GM23338 (cell line): ENCODE measurements around the gene HACE1. TPM values are rescaled to one million over a fixed set of nuclear protein-coding genes. Genes with fewer than 3 reads are reported as not detected.

Source experiments
- EZH2 ChIP-seq: fragments of 200-600 bp; sonication (generic); IDR thresholded peaks from one replicate; pipeline ENCODE4 v1.8.0; 2017; ENCODE audit warnings: antibody characterized with exemption, mild to moderate bottlenecking, low read depth; ENCODE audit not compliant: unreplicated experiment
- EZH2phosphoT487 ChIP-seq: fragments of 200-600 bp; sonication (generic); IDR thresholded peaks from one replicate; pipeline ENCODE4 v1.8.1; 2018; ENCODE audit warnings: antibody characterized with exemption; ENCODE audit not compliant: unreplicated experiment
- ZNF331 ChIP-seq: fragments of 250-450 bp; sonication (Bioruptor Pico); IDR thresholded peaks from 2 replicates; pipeline ENCODE4 v1.5.0; 2020; ENCODE audit warnings: low read depth, mild to moderate bottlenecking, moderate library complexity
- polyA plus RNA-seq: library from polyadenylated mRNA; unstranded; fragments of >200 nt; fragmentation: Nextera tagmentation; extraction: Ambion mirVana; gene quantifications from 2 replicates; pipeline ENCODE4 v1.2.1, GENCODE V29; 2016
- total RNA-seq: library from RNA; depleted of rRNA; stranded (reverse); fragments of >200 nt; shearing (Covaris generic); gene quantifications from 2 replicates; pipeline ENCODE4 v1.2.3, GENCODE V29; 2014
- TF ChIP-seq, protein P1 (sequence below): IDR thresholded peaks from one replicate; pipeline ENCODE4 v1.6.1; 2018; ENCODE audit warnings: antibody characterized with exemption; ENCODE audit not compliant: unreplicated experiment
- TF ChIP-seq, protein P2 (sequence below): IDR thresholded peaks from 2 replicates; pipeline ENCODE4 v1.6.1; 2016; ENCODE audit warnings: antibody characterized with exemption
- TF ChIP-seq, protein P3 (sequence below): fragments of 250-450 bp; sonication (Bioruptor Pico); IDR thresholded peaks from 2 replicates; pipeline ENCODE4 v1.5.0; 2020; ENCODE audit warnings: mild to moderate bottlenecking, moderate library complexity

HACE1 gene
- total and polyA plus RNA-seq, 2 experiments from 2014 or later, result 8.6 to 28.7 TPM

DNA sequence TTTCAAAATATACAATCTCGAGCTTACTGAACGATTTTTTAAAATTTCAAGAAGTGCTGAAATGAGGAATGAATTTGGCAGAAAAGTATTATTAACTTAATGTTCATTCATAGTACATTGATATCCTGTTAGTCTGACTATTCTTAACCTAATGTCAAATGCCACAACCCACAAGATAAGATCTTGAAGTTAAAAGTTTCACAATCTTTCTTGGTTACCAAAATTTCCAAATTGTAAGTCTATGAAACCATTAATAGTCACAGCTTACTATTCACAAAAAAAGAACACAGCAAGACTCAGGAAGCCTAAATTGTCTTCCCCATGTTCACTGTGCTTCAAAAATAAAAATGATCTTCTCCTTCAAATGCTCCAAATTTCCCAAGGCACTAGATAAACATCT lies 71.3 kb downstream of the HACE1 start (continued):
- TF ChIP-seq, protein P1, sequence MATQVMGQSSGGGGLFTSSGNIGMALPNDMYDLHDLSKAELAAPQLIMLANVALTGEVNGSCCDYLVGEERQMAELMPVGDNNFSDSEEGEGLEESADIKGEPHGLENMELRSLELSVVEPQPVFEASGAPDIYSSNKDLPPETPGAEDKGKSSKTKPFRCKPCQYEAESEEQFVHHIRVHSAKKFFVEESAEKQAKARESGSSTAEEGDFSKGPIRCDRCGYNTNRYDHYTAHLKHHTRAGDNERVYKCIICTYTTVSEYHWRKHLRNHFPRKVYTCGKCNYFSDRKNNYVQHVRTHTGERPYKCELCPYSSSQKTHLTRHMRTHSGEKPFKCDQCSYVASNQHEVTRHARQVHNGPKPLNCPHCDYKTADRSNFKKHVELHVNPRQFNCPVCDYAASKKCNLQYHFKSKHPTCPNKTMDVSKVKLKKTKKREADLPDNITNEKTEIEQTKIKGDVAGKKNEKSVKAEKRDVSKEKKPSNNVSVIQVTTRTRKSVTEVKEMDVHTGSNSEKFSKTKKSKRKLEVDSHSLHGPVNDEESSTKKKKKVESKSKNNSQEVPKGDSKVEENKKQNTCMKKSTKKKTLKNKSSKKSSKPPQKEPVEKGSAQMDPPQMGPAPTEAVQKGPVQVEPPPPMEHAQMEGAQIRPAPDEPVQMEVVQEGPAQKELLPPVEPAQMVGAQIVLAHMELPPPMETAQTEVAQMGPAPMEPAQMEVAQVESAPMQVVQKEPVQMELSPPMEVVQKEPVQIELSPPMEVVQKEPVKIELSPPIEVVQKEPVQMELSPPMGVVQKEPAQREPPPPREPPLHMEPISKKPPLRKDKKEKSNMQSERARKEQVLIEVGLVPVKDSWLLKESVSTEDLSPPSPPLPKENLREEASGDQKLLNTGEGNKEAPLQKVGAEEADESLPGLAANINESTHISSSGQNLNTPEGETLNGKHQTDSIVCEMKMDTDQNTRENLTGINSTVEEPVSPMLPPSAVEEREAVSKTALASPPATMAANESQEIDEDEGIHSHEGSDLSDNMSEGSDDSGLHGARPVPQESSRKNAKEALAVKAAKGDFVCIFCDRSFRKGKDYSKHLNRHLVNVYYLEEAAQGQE, result no peak
- TF ChIP-seq ZNF331 (CRISPR knock-in tag) (no peak), EZH2 (no peak), EZH2phosphoT487 (no peak)
- TF ChIP-seq, protein P2, sequence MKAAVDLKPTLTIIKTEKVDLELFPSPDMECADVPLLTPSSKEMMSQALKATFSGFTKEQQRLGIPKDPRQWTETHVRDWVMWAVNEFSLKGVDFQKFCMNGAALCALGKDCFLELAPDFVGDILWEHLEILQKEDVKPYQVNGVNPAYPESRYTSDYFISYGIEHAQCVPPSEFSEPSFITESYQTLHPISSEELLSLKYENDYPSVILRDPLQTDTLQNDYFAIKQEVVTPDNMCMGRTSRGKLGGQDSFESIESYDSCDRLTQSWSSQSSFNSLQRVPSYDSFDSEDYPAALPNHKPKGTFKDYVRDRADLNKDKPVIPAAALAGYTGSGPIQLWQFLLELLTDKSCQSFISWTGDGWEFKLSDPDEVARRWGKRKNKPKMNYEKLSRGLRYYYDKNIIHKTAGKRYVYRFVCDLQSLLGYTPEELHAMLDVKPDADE, result no peak
- TF ChIP-seq, protein P3, sequence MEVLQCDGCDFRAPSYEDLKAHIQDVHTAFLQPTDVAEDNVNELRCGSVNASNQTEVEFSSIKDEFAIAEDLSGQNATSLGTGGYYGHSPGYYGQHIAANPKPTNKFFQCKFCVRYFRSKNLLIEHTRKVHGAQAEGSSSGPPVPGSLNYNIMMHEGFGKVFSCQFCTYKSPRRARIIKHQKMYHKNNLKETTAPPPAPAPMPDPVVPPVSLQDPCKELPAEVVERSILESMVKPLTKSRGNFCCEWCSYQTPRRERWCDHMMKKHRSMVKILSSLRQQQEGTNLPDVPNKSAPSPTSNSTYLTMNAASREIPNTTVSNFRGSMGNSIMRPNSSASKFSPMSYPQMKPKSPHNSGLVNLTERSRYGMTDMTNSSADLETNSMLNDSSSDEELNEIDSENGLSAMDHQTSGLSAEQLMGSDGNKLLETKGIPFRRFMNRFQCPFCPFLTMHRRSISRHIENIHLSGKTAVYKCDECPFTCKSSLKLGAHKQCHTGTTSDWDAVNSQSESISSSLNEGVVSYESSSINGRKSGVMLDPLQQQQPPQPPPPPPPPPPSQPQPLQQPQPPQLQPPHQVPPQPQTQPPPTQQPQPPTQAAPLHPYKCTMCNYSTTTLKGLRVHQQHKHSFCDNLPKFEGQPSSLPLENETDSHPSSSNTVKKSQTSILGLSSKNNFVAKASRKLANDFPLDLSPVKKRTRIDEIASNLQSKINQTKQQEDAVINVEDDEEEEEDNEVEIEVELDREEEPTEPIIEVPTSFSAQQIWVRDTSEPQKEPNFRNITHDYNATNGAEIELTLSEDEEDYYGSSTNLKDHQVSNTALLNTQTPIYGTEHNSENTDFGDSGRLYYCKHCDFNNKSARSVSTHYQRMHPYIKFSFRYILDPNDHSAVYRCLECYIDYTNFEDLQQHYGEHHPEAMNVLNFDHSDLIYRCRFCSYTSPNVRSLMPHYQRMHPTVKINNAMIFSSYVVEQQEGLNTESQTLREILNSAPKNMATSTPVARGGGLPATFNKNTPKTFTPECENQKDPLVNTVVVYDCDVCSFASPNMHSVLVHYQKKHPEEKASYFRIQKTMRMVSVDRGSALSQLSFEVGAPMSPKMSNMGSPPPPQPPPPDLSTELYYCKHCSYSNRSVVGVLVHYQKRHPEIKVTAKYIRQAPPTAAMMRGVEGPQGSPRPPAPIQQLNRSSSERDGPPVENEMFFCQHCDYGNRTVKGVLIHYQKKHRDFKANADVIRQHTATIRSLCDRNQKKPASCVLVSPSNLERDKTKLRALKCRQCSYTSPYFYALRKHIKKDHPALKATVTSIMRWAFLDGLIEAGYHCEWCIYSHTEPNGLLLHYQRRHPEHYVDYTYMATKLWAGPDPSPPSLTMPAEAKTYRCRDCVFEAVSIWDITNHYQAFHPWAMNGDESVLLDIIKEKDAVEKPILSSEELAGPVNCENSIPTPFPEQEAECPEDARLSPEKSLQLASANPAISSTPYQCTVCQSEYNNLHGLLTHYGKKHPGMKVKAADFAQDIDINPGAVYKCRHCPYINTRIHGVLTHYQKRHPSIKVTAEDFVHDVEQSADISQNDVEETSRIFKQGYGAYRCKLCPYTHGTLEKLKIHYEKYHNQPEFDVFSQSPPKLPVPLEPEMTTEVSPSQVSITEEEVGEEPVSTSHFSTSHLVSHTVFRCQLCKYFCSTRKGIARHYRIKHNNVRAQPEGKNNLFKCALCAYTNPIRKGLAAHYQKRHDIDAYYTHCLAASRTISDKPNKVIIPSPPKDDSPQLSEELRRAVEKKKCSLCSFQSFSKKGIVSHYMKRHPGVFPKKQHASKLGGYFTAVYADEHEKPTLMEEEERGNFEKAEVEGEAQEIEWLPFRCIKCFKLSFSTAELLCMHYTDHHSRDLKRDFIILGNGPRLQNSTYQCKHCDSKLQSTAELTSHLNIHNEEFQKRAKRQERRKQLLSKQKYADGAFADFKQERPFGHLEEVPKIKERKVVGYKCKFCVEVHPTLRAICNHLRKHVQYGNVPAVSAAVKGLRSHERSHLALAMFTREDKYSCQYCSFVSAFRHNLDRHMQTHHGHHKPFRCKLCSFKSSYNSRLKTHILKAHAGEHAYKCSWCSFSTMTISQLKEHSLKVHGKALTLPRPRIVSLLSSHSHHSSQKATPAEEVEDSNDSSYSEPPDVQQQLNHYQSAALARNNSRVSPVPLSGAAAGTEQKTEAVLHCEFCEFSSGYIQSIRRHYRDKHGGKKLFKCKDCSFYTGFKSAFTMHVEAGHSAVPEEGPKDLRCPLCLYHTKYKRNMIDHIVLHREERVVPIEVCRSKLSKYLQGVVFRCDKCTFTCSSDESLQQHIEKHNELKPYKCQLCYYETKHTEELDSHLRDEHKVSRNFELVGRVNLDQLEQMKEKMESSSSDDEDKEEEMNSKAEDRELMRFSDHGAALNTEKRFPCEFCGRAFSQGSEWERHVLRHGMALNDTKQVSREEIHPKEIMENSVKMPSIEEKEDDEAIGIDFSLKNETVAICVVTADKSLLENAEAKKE (CRISPR knock-in tag), result no peak
